ENCODE results near the gene MT1G.

MT1G gene

GRCh38 chr16:56713794-56714193 is 45.9 kb upstream of the MT1G start:
- H3K79me2 ChIP-seq (ENCODE audit: control insufficient read depth, low read length), result no peaks in the 10 kb centered on the region

GRCh38 chr16:56711862-56712261 is 44.0 kb upstream of the MT1G start:
- no peaks in the 10 kb centered on the region for H3K36me3 ChIP-seq (ENCODE audit: control insufficient read depth, low read length)
- no peaks in the 10 kb centered on the region for H3F3A ChIP-seq (ENCODE audit: control insufficient read depth, insufficient read depth)
- H3K27ac ChIP-seq (ENCODE audit: low read depth, low read length), result no peak overlapping the region
- H3K4me1 ChIP-seq (ENCODE audit: control insufficient read depth, low read length), result peaks cover 6% of the 10 kb centered on the region; the same call in 1 of the 2 replicates
- H4K20me1 ChIP-seq (ENCODE audit: control insufficient read depth, insufficient read depth, low read depth, low read length), result no peaks in the 10 kb centered on the region
- H3K9me2 ChIP-seq (replicated peaks; ENCODE audit: control insufficient read depth, low read length), result no peaks in the 10 kb centered on the region
- TF ChIP-seq CTCF (IDR thresholded peaks at IDR 0.05; ENCODE audit: low read depth, low read length, poor library complexity, severe bottlenecking), result no peak
- no peak for TF ChIP-seq EZH2phosphoT487 (IDR thresholded peaks at IDR 0.05; ENCODE audit: borderline replicate concordance, low read length)
- H3K4me2 ChIP-seq (ENCODE audit: low read length), result no peak overlapping the region
- H3K79me2 ChIP-seq (ENCODE audit: control insufficient read depth, low read length), result no peaks in the 10 kb centered on the region
- no peak overlapping the region for H3K4me3 ChIP-seq (ENCODE audit: low read length)
- peaks cover 11% of the 10 kb centered on the region; the same call in 1 of the 2 replicates for H3K27me3 ChIP-seq (ENCODE audit: control insufficient read depth, low read length)
- H3K9me3 ChIP-seq (ENCODE audit: control insufficient read depth, insufficient read depth, low read length), result no peaks in the 10 kb centered on the region

More at GRCh38 chr16:56713794-56714193, 45.9 kb upstream of the MT1G start:
- Histone ChIP-seq H3K27ac (ENCODE audit: low read depth, low read length) (no peak overlapping the region), H3K36me3 (ENCODE audit: control insufficient read depth, low read length) (no peaks in the 10 kb centered on the region), H3K27me3 (ENCODE audit: control insufficient read depth, low read length) (peaks cover 14% of the 10 kb centered on the region; the same call in 1 of the 2 replicates), H3K4me3 (ENCODE audit: low read length) (no peak overlapping the region), H4K20me1 (ENCODE audit: control insufficient read depth, insufficient read depth, low read depth, low read length) (no peaks in the 10 kb centered on the region), H3K4me1 (ENCODE audit: control insufficient read depth, low read length) (peaks cover under 1% of the 10 kb centered on the region; the same call in 1 of the 2 replicates), H3K9me2 (replicated peaks; ENCODE audit: control insufficient read depth, low read length) (no peaks in the 10 kb centered on the region), H3K9me3 (ENCODE audit: control insufficient read depth, insufficient read depth, low read length) (no peaks in the 10 kb centered on the region), H3F3A (ENCODE audit: control insufficient read depth, insufficient read depth) (no peaks in the 10 kb centered on the region), H3K4me2 (ENCODE audit: low read length) (no peak overlapping the region)
- TF ChIP-seq CTCF (IDR thresholded peaks at IDR 0.05; ENCODE audit: low read depth, low read length, poor library complexity, severe bottlenecking) (no peak), EZH2phosphoT487 (IDR thresholded peaks at IDR 0.05; ENCODE audit: borderline replicate concordance, low read length) (no peak)

GRCh38 chr16:56710181-56710737 is 42.4 kb upstream of the MT1G start:
- Histone ChIP-seq H3K79me2 (ENCODE audit: control insufficient read depth, low read length) (no peaks in the 10 kb centered on the region), H3K27me3 (ENCODE audit: control insufficient read depth, low read length) (peaks cover 11% of the 10 kb centered on the region; the same call in 1 of the 2 replicates), H4K20me1 (ENCODE audit: control insufficient read depth, insufficient read depth, low read depth, low read length) (no peaks in the 10 kb centered on the region), H3K9me3 (ENCODE audit: control insufficient read depth, insufficient read depth, low read length) (no peaks in the 10 kb centered on the region), H3K27ac (ENCODE audit: low read depth, low read length) (no peak overlapping the region), H3K4me3 (ENCODE audit: low read length) (no peak overlapping the region), H3K4me1 (ENCODE audit: control insufficient read depth, low read length) (peaks cover 6% of the 10 kb centered on the region; the same call in 1 of the 2 replicates), H3K9me2 (replicated peaks; ENCODE audit: control insufficient read depth, low read length) (no peaks in the 10 kb centered on the region), H3F3A (ENCODE audit: control insufficient read depth, insufficient read depth) (no peaks in the 10 kb centered on the region), H3K4me2 (ENCODE audit: low read length) (no peak overlapping the region), H3K36me3 (ENCODE audit: control insufficient read depth, low read length) (no peaks in the 10 kb centered on the region)
- TF ChIP-seq CTCF (IDR thresholded peaks at IDR 0.05; ENCODE audit: low read depth, low read length, poor library complexity, severe bottlenecking) (no peak), EZH2phosphoT487 (IDR thresholded peaks at IDR 0.05; ENCODE audit: borderline replicate concordance, low read length) (no peak)
